Measurements from ENCODE around the gene EBP. TPM values are rescaled to one million over a fixed set of nuclear protein-coding genes. Genes with fewer than 3 reads are reported as not detected.

Gene EBP
- total RNA-seq, 2 experiments from 2014 or later = 38.1 to 41.1 TPM

DNA sequence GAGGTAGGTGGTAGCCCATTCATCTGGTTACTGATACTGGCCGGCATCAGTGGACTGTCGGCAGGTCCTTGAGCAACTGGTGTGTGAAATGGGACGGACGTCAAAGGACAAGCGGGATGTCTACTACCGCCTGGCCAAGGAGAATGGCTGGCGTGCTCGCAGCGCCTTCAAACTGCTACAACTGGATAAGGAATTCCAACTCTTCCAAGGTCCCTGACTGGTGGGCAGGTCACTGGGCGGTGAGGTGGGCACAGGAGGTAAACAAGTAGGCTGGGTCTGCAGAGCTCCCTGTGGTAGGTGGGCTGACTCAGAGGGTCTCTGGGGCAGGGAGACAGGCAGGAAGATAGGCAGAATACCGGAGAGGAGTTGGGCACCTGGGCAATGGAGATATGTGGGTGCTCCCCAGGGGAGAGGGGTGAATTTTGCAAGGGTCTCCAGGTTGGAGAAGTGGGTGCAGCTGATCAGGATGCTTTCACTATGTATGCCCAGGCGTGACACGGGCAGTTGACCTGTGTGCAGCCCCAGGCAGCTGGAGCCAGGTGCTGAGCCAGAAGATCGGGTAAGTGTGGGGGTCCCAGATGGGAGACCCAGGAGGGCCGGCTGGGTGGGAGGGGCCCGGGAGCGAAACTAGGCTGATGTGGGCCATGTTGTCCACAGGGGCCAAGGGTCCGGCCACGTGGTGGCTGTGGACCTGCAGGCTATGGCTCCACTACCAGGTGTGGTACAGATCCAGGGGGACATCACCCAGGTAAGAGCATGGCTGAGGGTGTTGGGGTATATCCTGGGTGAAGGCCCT is 43.5 kb upstream of the EBP start:
- no peak overlapping the region for H3K27ac ChIP-seq (ENCODE audit: low read depth in 1 of 2, low read length in 2 of 2)
- no peaks in the 10 kb centered on the region for H3K9me3 ChIP-seq (ENCODE audit: control insufficient read depth in 1 of 2, insufficient read depth in 1 of 2, low read length in 2 of 2)
- H3K9me3 Mint-ChIP-seq = no peaks in the 10 kb centered on the region

DNA sequence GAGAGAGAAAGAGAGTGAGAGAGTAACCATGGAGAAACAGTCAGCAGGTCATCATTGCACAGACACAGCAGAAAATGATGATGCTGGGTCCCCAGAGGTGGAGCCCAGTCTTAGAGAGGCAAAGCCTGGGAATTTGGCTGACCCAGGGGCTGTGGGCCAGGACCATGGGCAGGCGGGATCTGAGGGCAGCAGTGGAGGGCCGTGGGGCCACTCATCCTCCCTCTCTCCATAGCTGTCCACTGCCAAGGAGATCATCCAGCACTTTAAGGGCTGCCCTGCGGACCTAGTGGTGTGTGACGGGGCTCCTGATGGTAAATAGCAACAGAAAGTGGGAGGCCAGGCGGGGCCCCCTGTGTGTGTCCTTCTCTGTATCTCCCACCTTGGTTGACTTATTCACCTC is 42.8 kb upstream of the EBP start:
- no peak for ATAC-seq (ENCODE audit: poor library complexity)
- H3K9me3 ChIP-seq (ENCODE audit: control insufficient read depth in 1 of 2, insufficient read depth in 1 of 2, low read length in 2 of 2) = no peaks in the 10 kb centered on the region
- H3K9me3 Mint-ChIP-seq = no peaks in the 10 kb centered on the region

More for the DNA sequence above, 43.5 kb upstream of the EBP start:
- ATAC-seq (ENCODE audit: poor library complexity) (no peak), DNase-seq (no peak)
- no peak overlapping the region for H3K4me3 ChIP-seq (ENCODE audit: low read length)
- peak overlapping the region; percentile 90 for H3K4me3 Mint-ChIP-seq
- peaks cover 35% of the 10 kb centered on the region for H3K36me3 ChIP-seq (ENCODE audit: insufficient read depth, low read length)
- no peaks in the 10 kb centered on the region for H3K27me3 Mint-ChIP-seq
- no peaks in the 10 kb centered on the region for H3K27me3 ChIP-seq (ENCODE audit: control insufficient read depth in 1 of 2, insufficient read depth in 2 of 2, low read length in 2 of 2)
- ChIA-PET POLR2A (no interaction called here), CTCF (no interaction called here)
- peak overlapping the region; percentile 14 for H3K27ac Mint-ChIP-seq
- peaks cover 22% of the 10 kb centered on the region for H3K4me1 ChIP-seq (ENCODE audit: insufficient read depth, low read length)
- TF ChIP-seq, protein P1, sequence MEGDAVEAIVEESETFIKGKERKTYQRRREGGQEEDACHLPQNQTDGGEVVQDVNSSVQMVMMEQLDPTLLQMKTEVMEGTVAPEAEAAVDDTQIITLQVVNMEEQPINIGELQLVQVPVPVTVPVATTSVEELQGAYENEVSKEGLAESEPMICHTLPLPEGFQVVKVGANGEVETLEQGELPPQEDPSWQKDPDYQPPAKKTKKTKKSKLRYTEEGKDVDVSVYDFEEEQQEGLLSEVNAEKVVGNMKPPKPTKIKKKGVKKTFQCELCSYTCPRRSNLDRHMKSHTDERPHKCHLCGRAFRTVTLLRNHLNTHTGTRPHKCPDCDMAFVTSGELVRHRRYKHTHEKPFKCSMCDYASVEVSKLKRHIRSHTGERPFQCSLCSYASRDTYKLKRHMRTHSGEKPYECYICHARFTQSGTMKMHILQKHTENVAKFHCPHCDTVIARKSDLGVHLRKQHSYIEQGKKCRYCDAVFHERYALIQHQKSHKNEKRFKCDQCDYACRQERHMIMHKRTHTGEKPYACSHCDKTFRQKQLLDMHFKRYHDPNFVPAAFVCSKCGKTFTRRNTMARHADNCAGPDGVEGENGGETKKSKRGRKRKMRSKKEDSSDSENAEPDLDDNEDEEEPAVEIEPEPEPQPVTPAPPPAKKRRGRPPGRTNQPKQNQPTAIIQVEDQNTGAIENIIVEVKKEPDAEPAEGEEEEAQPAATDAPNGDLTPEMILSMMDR (IDR thresholded peaks at IDR 0.05) = no peak
- peaks cover 49% of the 10 kb centered on the region for H3K36me3 Mint-ChIP-seq (ENCODE audit: low read depth)
- intact Hi-C loops (cut with DNase I, micrococcal nuclease) = loop anchor here (2.0 to 10.0 kb wide), 6 partner anchors 31 to 823 kb away; partner anchors contain the start of genes EBP (in 2 of the 2), TBC1D25 (in 2 of the 2), ELK1 (in 1 of the 2) and PORCN (in 1 of the 2)
- peaks cover 23% of the 10 kb centered on the region for H3K4me1 Mint-ChIP-seq (ENCODE audit: low read depth)

DNA sequence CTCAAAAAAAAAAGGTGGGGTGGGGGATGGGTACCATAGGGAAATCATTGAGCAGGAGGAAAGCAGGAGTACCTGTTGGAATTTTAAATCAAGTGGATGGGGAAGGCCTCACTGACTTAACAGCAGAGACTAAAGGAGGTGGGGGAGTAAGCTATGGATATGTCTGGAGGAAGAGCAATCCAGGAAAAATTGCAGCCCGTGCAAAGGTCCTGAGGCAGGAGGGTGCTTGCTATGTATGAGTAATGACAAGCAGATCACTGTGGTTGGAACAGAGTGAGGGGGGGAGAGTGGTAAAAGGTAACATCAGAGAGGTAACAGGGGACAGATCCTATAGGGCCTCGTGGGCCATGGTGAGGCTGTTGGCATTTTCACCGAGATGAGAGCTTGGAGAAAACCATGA is 41.5 kb upstream of the EBP start:
- peaks cover 19% of the 10 kb centered on the region for H3K4me1 ChIP-seq (ENCODE audit: insufficient read depth, low read length)
- ATAC-seq (ENCODE audit: poor library complexity) (no peak), DNase-seq (no peak)
- CTCF ChIA-PET = no interaction called here
- peaks cover 40% of the 10 kb centered on the region for H3K36me3 ChIP-seq (ENCODE audit: insufficient read depth, low read length)
- TF ChIP-seq, protein P1 (IDR thresholded peaks at IDR 0.05) = no peak
- H3K9me3 ChIP-seq (ENCODE audit: control insufficient read depth in 1 of 2, insufficient read depth in 1 of 2, low read length in 2 of 2) = no peaks in the 10 kb centered on the region
- Mint-ChIP-seq H3K36me3 (ENCODE audit: low read depth) (peaks cover 53% of the 10 kb centered on the region), H3K27ac (peak overlapping the region; percentile 47), H3K27me3 (no peaks in the 10 kb centered on the region), H3K4me1 (ENCODE audit: low read depth) (peaks cover 23% of the 10 kb centered on the region), H3K9me3 (no peaks in the 10 kb centered on the region), H3K4me3 (no peak overlapping the region)
- POLR2A ChIA-PET = no interaction called here
- intact Hi-C loops (cut with DNase I, micrococcal nuclease) = no loop called here
- H3K4me3 ChIP-seq (ENCODE audit: low read length) = no peak overlapping the region
- no peaks in the 10 kb centered on the region for H3K27me3 ChIP-seq (ENCODE audit: control insufficient read depth in 1 of 2, insufficient read depth in 2 of 2, low read length in 2 of 2)
- H3K27ac ChIP-seq (ENCODE audit: low read depth in 1 of 2, low read length in 2 of 2) = no peak overlapping the region

More for the DNA sequence above, 42.8 kb upstream of the EBP start:
- Mint-ChIP-seq H3K36me3 (ENCODE audit: low read depth) (peaks cover 53% of the 10 kb centered on the region), H3K4me3 (no peak overlapping the region), H3K27ac (peak overlapping the region; percentile 14), H3K4me1 (ENCODE audit: low read depth) (peaks cover 23% of the 10 kb centered on the region), H3K27me3 (no peaks in the 10 kb centered on the region)
- intact Hi-C loops (cut with DNase I, micrococcal nuclease) = loop anchor here (5.0 to 10.0 kb wide), 5 partner anchors 43 to 824 kb away; partner anchors contain the start of genes EBP (in 2 of the 2), TBC1D25 (in 2 of the 2), ELK1 (in 1 of the 2) and RBM3 (in 1 of the 2)
- POLR2A ChIA-PET = no interaction called here
- Histone ChIP-seq H3K27me3 (ENCODE audit: control insufficient read depth in 1 of 2, insufficient read depth in 2 of 2, low read length in 2 of 2) (no peaks in the 10 kb centered on the region), H3K36me3 (ENCODE audit: insufficient read depth, low read length) (peaks cover 40% of the 10 kb centered on the region), H3K4me1 (ENCODE audit: insufficient read depth, low read length) (peaks cover 22% of the 10 kb centered on the region), H3K4me3 (ENCODE audit: low read length) (no peak overlapping the region), H3K27ac (ENCODE audit: low read depth in 1 of 2, low read length in 2 of 2) (no peak overlapping the region)
- TF ChIP-seq, protein P1 (IDR thresholded peaks at IDR 0.05) = no peak
- CTCF ChIA-PET = no interaction called here
- DNase-seq = no peak

Data from CD4-positive, alpha-beta T cell (primary cell).